Karpas-422 (cell line): ENCODE results near the gene BAIAP2L2. TPM values are rescaled to one million over a fixed set of nuclear protein-coding genes. Genes with fewer than 3 reads are reported as not detected.

Experiments
- DNase-seq: peaks from one replicate; pipeline ENCODE4 v3.0.0-alpha.2; 2015
- H2AFZ ChIP-seq: fragments of 200-600 bp; sonication (generic); 2 replicates; pipeline ENCODE4 v1.6.1; 2014; ENCODE audit warnings: antibody characterized with exemption, low read length, mixed read lengths
- H3K27ac ChIP-seq: fragments of 200-600 bp; sonication (generic); 2 replicates; pipeline ENCODE4 v1.5.1; 2014; ENCODE audit warnings: mild to moderate bottlenecking, low read length, moderate library complexity
- H3K27me3 ChIP-seq: fragments of 200-600 bp; sonication (generic); 2 replicates; pipeline ENCODE4 v1.6.1; 2014; ENCODE audit warnings: low read length, mixed read lengths
- H3K36me3 ChIP-seq: fragments of 200-600 bp; sonication (generic); 2 replicates; pipeline ENCODE4 v1.6.1; 2014; ENCODE audit warnings: low read length, mixed read lengths; ENCODE audit not compliant: insufficient read depth
- H3K4me1 ChIP-seq: fragments of 200-600 bp; sonication (generic); 2 replicates; pipeline ENCODE4 v1.6.1; 2014; ENCODE audit warnings: mild to moderate bottlenecking, low read length, mixed read lengths
- H3K4me2 ChIP-seq: fragments of 200-600 bp; sonication (generic); 2 replicates; pipeline ENCODE4 v1.6.1; 2014; ENCODE audit warnings: low read length, low read depth, mild to moderate bottlenecking; ENCODE audit not compliant: poor library complexity, severe bottlenecking
- H3K4me3 ChIP-seq: fragments of 200-600 bp; sonication (generic); 2 replicates; pipeline ENCODE4 v1.5.1; 2014; ENCODE audit warnings: mild to moderate bottlenecking, antibody characterized with exemption, low read length, mixed read lengths
- H3K79me2 ChIP-seq: fragments of 200-600 bp; sonication (generic); 2 replicates; pipeline ENCODE4 v1.6.1; 2014; ENCODE audit warnings: mild to moderate bottlenecking, low read length, mixed read lengths
- H3K9ac ChIP-seq: fragments of 200-600 bp; sonication (generic); 2 replicates; pipeline ENCODE4 v1.6.0; 2014; ENCODE audit warnings: low read length
- H3K9me2 ChIP-seq: fragments of 200-600 bp; sonication (generic), shearing (Covaris generic); replicated peaks from 2 replicates; pipeline ENCODE4 v1.6.0; 2014; ENCODE audit warnings: mild to moderate bottlenecking, low read length, moderate library complexity; ENCODE audit not compliant: insufficient read depth
- H3K9me3 ChIP-seq: fragments of 300-700, 200-600 bp; sonication (generic); 2 replicates; pipeline ENCODE4 v1.6.1; 2014; ENCODE audit warnings: low read length, mixed read lengths
- H4K20me1 ChIP-seq: fragments of 200-600 bp; sonication (generic); 2 replicates; pipeline ENCODE4 v1.6.1; 2014; ENCODE audit warnings: mild to moderate bottlenecking, antibody characterized with exemption, low read length, low read depth; ENCODE audit not compliant: insufficient read depth
- total RNA-seq: library from RNA; depleted of rRNA; stranded (reverse); fragments of >200 nt; shearing (Covaris generic); gene quantifications from 2 replicates; pipeline ENCODE4 v1.2.3, GENCODE V29; 2014; ENCODE audit warnings: low replicate concordance

The BAIAP2L2 gene
- total RNA-seq, 1 experiment from 2014 or later: 0.22 TPM

GRCh38 chr22:38049812-38050619 is 60.5 kb downstream of the BAIAP2L2 start:
- Histone ChIP-seq H3K9me3 (no peaks in the 10 kb centered on the region), H3K9ac (no peak overlapping the region), H3K4me1 (peaks cover 8% of the 10 kb centered on the region), H2AFZ (no peak overlapping the region), H3K36me3 (no peaks in the 10 kb centered on the region), H3K4me3 (no peak overlapping the region), H3K4me2 (no peak overlapping the region), H3K27ac (no peak overlapping the region), H3K27me3 (no peaks in the 10 kb centered on the region), H3K9me2 (no peaks in the 10 kb centered on the region), H4K20me1 (no peaks in the 10 kb centered on the region), H3K79me2 (no peaks in the 10 kb centered on the region)
- no peak for DNase-seq

DNA sequence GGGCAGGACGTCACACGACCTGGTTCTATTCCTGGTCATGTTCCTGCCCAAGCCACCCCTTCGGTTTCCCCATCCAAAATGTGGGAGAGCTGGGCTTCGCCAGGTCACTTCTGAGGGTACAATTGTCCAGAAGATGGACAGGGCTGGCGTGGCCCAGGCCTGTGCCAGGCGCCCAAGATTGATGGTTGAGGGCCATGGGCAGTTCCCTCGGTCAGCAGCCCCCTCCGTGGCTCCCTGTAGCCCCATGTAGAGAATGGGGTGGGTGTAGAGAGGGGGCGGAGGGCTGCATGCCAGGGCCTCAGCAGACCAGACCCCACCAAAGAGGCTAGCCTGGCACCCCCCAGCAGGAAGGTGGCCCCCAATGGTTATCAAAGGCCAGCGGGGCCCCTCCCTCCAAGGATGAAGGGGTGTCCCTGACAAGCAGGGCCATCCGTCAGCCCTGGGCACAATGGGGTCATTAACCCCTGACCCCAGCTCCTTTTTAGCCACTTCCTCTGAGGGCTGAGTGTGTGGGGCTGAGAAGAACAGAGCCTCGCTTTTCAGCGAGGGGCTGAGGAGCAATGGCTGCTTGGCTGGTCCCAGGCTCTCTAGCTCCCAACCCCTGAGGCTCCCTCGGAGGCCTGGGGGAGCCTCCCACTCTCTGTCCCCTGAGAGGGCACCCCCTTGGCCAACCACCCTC is 64.3 kb downstream of the BAIAP2L2 start:
- Histone ChIP-seq H4K20me1 (no peaks in the 10 kb centered on the region), H3K36me3 (no peaks in the 10 kb centered on the region), H3K79me2 (no peaks in the 10 kb centered on the region), H3K4me3 (no peak overlapping the region), H3K4me1 (peaks cover 22% of the 10 kb centered on the region), H3K27me3 (no peaks in the 10 kb centered on the region), H3K9me3 (no peaks in the 10 kb centered on the region), H3K9me2 (no peaks in the 10 kb centered on the region), H3K4me2 (no peak overlapping the region), H2AFZ (no peak overlapping the region), H3K27ac (no peak overlapping the region), H3K9ac (no peak overlapping the region)
- DNase-seq: no peak

DNA sequence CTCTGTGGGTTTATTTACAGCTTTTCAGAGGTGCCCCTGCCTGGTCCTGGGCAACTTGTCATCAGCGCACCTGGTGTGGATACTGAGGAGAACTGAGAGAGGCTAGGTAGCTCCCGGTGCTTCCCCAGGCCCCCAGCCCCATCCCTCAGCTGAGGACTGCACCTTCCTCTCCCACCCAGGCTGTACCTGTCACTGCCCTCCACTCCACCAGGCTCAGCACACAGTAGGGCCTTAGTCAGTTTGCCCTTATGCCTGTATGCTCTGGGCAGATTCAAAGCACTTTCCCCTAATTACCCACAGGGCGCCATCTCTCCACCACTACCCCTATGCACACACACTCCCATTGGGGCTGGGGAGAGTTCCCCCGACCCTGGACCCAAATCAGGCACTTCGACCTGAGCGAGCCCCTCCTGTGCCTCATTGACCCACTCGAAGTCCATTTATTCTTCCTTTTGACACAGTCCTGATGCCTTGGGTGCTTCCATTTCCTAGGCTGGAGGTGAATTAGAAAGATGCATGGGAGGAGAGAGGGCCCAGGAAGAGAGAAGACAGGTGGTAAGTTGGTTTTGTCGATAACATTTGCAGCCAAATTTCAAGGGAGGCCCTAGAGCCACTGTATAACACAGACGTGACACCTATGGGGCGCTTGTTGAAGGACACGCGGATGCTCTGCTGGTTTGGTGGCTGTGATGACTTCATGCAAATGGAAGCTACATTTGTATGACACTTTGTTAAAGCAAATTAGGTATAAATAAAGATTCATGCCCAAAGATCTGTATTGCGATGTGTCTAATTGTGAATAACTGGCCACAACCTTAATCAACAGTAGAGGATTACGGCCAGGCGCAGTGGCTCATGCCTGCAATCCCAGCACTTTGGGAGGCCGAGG is 67.1 kb downstream of the BAIAP2L2 start:
- H3K27me3 ChIP-seq: no peaks in the 10 kb centered on the region
- no peak overlapping the region for H3K9ac ChIP-seq
- H3K9me2 ChIP-seq: no peaks in the 10 kb centered on the region
- H2AFZ ChIP-seq: no peak overlapping the region
- H4K20me1 ChIP-seq: no peaks in the 10 kb centered on the region
- no peak overlapping the region for H3K27ac ChIP-seq
- H3K4me1 ChIP-seq: peaks cover 22% of the 10 kb centered on the region
- H3K36me3 ChIP-seq: no peaks in the 10 kb centered on the region
- H3K4me3 ChIP-seq: no peak overlapping the region
- DNase-seq: peak; percentile 83
- no peak overlapping the region for H3K4me2 ChIP-seq
- H3K79me2 ChIP-seq: no peaks in the 10 kb centered on the region
- H3K9me3 ChIP-seq: no peaks in the 10 kb centered on the region

DNA sequence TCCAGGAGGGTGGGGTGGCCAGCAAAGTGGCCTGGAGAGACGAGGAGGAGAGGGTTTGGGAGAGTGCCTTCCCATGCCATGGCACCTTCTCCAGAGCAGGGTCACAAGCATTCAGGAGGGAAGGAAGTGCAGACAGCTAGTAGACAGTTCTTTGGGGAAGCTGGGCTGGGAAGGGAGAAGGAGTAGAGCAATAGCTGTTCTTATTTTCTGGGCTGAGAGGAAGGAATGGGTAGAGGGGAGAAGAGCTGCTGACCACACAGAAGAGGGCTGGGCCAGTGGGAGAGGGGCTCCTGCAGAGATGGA is 68.0 kb downstream of the BAIAP2L2 start:
- H3K9me3 ChIP-seq: no peaks in the 10 kb centered on the region
- no peak overlapping the region for H2AFZ ChIP-seq
- H3K27me3 ChIP-seq: no peaks in the 10 kb centered on the region
- no peaks in the 10 kb centered on the region for H3K9me2 ChIP-seq
- no peaks in the 10 kb centered on the region for H3K79me2 ChIP-seq
- H3K27ac ChIP-seq: no peak overlapping the region
- no peaks in the 10 kb centered on the region for H3K36me3 ChIP-seq
- H3K4me3 ChIP-seq: no peak overlapping the region
- no peak overlapping the region for H3K4me2 ChIP-seq
- no peaks in the 10 kb centered on the region for H4K20me1 ChIP-seq
- no peak overlapping the region for H3K9ac ChIP-seq
- H3K4me1 ChIP-seq: peaks cover 22% of the 10 kb centered on the region
- no peak for DNase-seq

DNA sequence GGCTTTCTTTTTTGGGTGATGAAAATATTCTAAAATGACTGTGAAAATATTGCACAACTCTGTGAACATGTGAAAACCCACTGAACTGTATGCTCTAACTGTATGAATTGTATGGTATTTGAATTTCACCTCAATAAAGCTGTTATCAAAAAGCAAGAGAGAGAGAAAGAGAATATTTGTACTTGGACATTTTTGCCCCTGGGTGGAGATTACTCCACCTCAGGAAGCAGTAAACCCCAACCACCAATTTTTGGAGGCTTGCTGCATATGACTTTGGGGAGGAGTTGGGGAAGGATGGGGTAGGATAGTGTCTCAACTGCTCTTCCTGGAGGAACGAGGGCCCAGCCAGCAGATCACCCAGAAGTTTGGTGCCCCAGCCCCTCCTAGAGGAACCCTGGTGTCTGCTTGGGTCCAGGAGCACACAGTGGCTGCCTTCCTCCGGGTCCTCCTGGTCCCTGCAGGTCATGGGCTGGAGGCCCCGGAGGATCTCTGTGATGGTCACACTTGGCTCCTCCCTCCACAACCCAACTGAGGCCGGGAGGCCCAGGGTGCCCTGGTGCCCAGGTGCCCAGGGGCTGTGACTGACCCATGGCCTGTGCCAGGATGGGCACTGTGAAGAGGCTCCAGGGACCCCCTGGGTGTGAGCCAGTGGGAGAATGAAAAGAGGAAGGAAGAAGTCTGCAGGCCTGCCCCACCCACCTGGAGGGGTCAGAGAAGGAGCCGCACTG is 68.6 kb downstream of the BAIAP2L2 start:
- H3K36me3 ChIP-seq: no peaks in the 10 kb centered on the region
- H3K9me2 ChIP-seq: no peaks in the 10 kb centered on the region
- no peak overlapping the region for H3K4me2 ChIP-seq
- no peak overlapping the region for H3K9ac ChIP-seq
- no peaks in the 10 kb centered on the region for H3K27me3 ChIP-seq
- H4K20me1 ChIP-seq: no peaks in the 10 kb centered on the region
- DNase-seq: no peak
- H3K4me1 ChIP-seq: peaks cover 22% of the 10 kb centered on the region
- H3K27ac ChIP-seq: no peak overlapping the region
- no peak overlapping the region for H2AFZ ChIP-seq
- no peak overlapping the region for H3K4me3 ChIP-seq
- no peaks in the 10 kb centered on the region for H3K9me3 ChIP-seq
- no peaks in the 10 kb centered on the region for H3K79me2 ChIP-seq

GRCh38 chr22:38040953-38041759 is 69.3 kb downstream of the BAIAP2L2 start:
- H3K9ac ChIP-seq: no peak overlapping the region
- H2AFZ ChIP-seq: no peak overlapping the region
- H3K4me2 ChIP-seq: no peak overlapping the region
- H3K4me3 ChIP-seq: no peak overlapping the region
- no peaks in the 10 kb centered on the region for H3K9me3 ChIP-seq
- DNase-seq: no peak
- H3K27ac ChIP-seq: no peak overlapping the region
- peaks cover 27% of the 10 kb centered on the region for H3K4me1 ChIP-seq
- H3K27me3 ChIP-seq: no peaks in the 10 kb centered on the region
- H4K20me1 ChIP-seq: no peaks in the 10 kb centered on the region
- H3K36me3 ChIP-seq: no peaks in the 10 kb centered on the region
- no peaks in the 10 kb centered on the region for H3K9me2 ChIP-seq
- H3K79me2 ChIP-seq: no peaks in the 10 kb centered on the region

DNA sequence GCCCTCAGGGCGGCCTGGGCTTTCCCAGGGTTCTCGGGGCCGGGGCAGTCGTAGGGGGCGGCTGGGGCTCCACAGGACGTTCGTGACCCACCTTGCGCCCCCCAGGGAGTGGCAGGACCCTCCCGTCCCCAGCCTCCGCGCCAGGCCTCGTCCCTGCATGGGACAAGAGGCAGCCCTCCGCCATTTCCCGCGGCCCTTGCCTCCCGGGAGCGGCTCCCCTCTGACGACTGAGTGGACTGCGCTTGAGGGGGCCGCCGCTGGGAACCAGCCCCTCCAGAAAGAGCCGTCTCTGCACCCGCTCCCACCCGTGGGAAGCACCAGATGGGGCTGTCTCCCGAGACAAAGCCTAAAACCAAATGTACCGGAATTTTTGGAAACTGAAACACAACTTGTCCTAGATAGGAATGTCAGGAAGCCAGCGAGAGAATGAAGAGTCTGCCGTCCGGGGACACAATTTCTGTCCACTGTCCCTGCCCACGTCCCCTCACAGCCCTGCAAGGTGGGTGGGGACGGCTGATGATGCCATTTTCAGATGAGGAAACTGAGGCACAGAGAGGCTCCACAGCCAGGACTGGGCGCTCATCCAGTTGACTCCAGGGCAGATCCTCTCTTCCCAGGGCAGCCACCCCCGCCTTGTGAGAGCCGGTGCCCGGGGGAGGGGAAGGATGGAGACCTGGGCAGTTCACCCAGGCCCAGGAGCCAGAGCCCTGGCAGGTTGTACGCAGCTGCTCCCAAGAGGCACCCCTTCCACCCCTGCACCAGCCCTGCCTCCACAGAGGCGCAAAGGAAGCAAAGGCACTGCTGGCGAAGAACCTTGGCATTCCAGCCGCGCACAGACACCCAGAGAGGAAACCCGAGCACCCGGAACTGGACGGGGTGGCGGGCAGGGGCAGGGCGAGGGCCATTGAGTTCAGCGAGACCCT is 71.3 kb downstream of the BAIAP2L2 start:
- DNase-seq: no peak
- Histone ChIP-seq H3K4me2 (no peak overlapping the region), H3K4me1 (peaks cover 47% of the 10 kb centered on the region), H3K9me2 (no peaks in the 10 kb centered on the region), H3K79me2 (no peaks in the 10 kb centered on the region), H3K27ac (no peak overlapping the region), H4K20me1 (no peaks in the 10 kb centered on the region), H3K36me3 (no peaks in the 10 kb centered on the region), H3K9ac (no peak overlapping the region), H3K27me3 (no peaks in the 10 kb centered on the region), H3K4me3 (no peak overlapping the region), H2AFZ (no peak overlapping the region), H3K9me3 (no peaks in the 10 kb centered on the region)
